AG09319 (cell line): Measurements from ENCODE around the gene CAPS.
"Not testable (repeated sequence)": the region's sequence is repeated elsewhere in the genome, so short reads cannot be mapped to it uniquely, and the experiment has no call there.

Source experiments
- DNase-seq: peaks from one replicate; pipeline ENCODE4 v3.0.0-alpha.2; 2010; ENCODE audit warnings: low read depth; ENCODE audit errors: extremely low read depth
- TF ChIP-seq, protein P1 (sequence below): IDR thresholded peaks from 2 replicates; pipeline ENCODE4 v1.5.1; 2011; ENCODE audit warnings: low read depth, mild to moderate bottlenecking, inconsistent platforms, low read length, moderate library complexity

Gene CAPS

DNA sequence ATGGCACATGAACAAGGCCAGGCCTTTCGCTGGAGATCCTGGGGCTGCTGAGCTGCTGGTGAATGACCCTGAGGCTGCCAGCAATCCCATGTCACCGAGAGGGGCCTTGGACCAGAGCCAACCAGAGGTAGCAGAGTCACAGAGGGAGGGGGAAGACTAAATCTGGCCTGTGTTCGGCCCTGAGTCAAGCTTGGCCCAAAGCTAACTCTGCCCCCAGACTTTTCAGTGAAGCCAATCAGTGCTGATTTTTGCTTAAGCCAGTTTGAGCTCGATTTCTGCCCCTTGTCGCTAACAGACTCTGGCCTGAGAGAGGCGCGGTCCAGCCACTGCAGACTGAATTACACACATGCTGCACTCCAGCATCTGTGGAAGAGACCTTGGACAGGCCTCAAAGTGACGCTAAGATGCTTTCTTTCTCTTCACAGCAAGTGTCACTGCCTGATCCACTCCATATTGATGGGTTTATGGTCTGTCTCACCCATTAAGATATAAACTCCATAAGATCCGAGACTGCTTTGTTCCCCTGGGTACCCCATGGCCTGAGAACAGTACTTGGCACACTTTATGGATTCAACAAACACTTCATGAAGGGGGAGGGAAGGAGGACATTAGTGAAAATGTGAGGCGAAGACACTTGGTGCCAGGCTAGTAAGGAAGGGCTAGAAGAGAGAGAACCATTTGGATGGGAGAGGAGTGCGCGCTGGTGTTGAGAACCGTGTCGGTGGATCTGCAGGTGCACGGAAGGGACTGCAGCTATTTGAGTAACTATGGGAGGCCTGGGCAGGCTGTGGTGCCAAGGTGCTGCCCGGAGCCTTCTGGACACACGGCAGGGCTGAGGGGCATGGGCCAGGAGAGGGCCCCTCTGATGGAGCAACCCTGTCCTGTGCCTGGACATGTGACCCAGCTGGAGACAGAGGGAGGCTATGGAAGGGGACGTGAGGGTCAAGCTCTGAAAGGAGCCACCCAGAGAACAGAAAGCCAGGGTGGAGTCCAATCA, 46.2 kb downstream of the CAPS start:
- no peak for DNase-seq
- TF ChIP-seq, protein P1, sequence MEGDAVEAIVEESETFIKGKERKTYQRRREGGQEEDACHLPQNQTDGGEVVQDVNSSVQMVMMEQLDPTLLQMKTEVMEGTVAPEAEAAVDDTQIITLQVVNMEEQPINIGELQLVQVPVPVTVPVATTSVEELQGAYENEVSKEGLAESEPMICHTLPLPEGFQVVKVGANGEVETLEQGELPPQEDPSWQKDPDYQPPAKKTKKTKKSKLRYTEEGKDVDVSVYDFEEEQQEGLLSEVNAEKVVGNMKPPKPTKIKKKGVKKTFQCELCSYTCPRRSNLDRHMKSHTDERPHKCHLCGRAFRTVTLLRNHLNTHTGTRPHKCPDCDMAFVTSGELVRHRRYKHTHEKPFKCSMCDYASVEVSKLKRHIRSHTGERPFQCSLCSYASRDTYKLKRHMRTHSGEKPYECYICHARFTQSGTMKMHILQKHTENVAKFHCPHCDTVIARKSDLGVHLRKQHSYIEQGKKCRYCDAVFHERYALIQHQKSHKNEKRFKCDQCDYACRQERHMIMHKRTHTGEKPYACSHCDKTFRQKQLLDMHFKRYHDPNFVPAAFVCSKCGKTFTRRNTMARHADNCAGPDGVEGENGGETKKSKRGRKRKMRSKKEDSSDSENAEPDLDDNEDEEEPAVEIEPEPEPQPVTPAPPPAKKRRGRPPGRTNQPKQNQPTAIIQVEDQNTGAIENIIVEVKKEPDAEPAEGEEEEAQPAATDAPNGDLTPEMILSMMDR = no peak

DNA sequence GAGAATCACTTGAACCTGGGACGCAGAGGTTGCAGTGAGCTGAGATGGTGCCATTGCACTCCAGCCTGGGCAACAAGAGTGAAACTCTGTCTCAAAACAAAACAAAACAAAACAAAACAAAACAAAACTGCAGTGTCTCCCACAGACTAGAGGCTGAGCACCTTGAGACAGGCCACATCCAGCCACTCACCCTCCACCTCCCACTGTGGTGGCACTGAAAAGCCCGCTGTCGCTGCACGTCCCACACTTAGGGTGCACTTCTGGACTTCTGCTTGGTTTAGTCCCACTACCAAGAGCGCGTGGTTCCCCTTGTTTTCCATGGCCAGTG, 47.6 kb downstream of the CAPS start:
- DNase-seq = not testable (repeated sequence)

DNA sequence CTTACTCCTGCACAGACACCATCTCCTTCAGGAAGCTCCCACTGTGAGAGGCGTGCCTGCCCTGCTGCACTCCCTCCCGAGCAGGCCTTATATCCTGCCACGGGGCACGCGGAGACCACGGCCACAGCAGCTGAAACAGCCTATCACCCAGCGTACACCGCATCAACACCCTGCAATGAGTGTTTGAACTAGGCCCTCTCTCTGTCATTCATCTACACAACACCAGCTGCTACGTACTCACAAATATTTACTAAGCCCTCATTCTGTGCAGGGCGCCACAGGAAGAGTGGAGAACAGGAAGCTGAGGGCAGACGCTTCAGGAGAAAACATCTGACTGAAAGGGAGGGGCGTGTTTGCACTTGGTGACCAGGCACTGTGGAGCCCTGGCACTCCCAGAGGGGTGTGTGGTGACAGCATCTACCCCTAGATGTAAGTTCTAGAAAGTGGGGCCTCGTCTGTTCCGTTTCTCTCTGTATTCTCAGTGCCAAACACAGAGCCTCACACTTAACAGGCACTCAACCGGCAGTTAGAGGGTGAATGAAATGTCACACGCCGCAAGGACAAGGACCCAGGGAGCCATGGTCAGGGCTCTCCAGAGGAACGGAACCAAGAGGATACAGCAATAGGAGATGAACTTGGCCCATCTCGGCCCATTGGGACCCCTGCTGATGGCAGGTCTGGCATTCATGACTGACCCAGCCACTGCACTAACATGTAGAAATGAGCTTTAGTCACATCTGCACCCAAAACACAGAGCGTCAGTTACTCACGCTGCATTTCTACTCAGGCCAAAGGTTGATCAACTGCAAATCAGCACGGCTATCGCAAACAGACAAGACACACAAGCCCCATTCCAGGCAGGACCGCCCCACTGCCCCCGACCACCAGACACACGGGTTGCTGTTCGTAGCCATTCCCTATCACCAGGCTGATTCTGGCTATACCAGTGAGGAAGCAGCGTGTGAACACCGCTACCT, 48.2 kb downstream of the CAPS start:
- TF ChIP-seq, protein P1 = no peak
- no peak for DNase-seq

GRCh38 chr19:5963259-5963658, 49.2 kb downstream of the CAPS start:
- DNase-seq = not testable (repeated sequence)

GRCh38 chr19:5963855-5964254, 49.8 kb downstream of the CAPS start:
- DNase-seq = no peak
- TF ChIP-seq, protein P1 = no peak

GRCh38 chr19:5964816-5965565, 50.9 kb downstream of the CAPS start:
- no peak for DNase-seq
- TF ChIP-seq, protein P1 = no peak
